Lower lobe of right lung (tissue), 2 donors: ENCODE data around the gene EIPR1. TPM values are rescaled to one million over a fixed set of nuclear protein-coding genes. Genes with fewer than 3 reads are reported as not detected.

ENCODE experiments used
- ATAC-seq, 2 donors: fragments of 200-7000 bp; cut with Tn5 transposase; one replicate each; pipeline ENCODE4 v1.9.1; 2020 to 2022; ENCODE audit warnings: mild to moderate bottlenecking in 2 of 2, moderate library complexity in 2 of 2
- DNase-seq: peaks from one replicate; pipeline ENCODE4 v3.0.0-alpha.2; 2020
- H3K27ac ChIP-seq: fragments of 200-600 bp; one replicate; pipeline ENCODE4 v1.8.0; 2022
- H3K27me3 ChIP-seq: fragments of 200-600 bp; one replicate; pipeline ENCODE4 v1.8.0; 2022; ENCODE audit warnings: low read depth
- H3K36me3 ChIP-seq: fragments of 200-600 bp; one replicate; pipeline ENCODE4 v1.8.0; 2022; ENCODE audit warnings: mild to moderate bottlenecking
- H3K4me1 ChIP-seq: fragments of 200-600 bp; one replicate; pipeline ENCODE4 v1.8.0; 2022
- H3K4me3 ChIP-seq: fragments of 200-600 bp; one replicate; pipeline ENCODE4 v1.8.0; 2022; ENCODE audit warnings: mild to moderate bottlenecking
- H3K9me3 ChIP-seq: fragments of 200-600 bp; one replicate; pipeline ENCODE4 v1.8.0; 2022
- CTCF ChIP-seq: fragments of 200-600 bp; IDR thresholded peaks from one replicate; pipeline ENCODE4 v1.8.0; 2022; ENCODE audit warnings: antibody characterized with exemption, mild to moderate bottlenecking
- intact Hi-C: fragments of 100-400 bp; cut with DNase I; formaldehyde crosslinking; loops from one replicate; pipeline ENCODE4 v1.11.0; 2022
- total RNA-seq: library from RNA; stranded (reverse); fragmentation: NEBNext Ultra II Directional; extraction: Animal tissue kit (Norgen Biotek cat#: 25700); gene quantifications from one replicate; pipeline ENCODE4 v1.2.1, GENCODE V29; 2021
- donor health status: DM: no; HTN: yes; CAD: no; lungs with severe emphysema.

The EIPR1 gene
- total RNA-seq, 1 donor from 2014 or later, result 14.9 TPM

GRCh38 chr2:3219536-3219935, 158.1 kb downstream of the EIPR1 start:
- no peaks in the 10 kb centered on the region for H3K36me3 ChIP-seq
- TF ChIP-seq CTCF, result no peak
- no peaks in the 10 kb centered on the region for H3K4me1 ChIP-seq
- H3K9me3 ChIP-seq, result no peaks in the 10 kb centered on the region
- no peaks in the 10 kb centered on the region for H3K27me3 ChIP-seq
- no peak overlapping the region for H3K27ac ChIP-seq
- ATAC-seq (no peak), DNase-seq (no peak)
- intact Hi-C loops, result no loop called here
- H3K4me3 ChIP-seq, result no peak overlapping the region

- H3K27ac ChIP-seq, result no peak overlapping the region
- H3K27me3 ChIP-seq, result no peaks in the 10 kb centered on the region
- H3K4me3 ChIP-seq, result no peak overlapping the region
- TF ChIP-seq CTCF, result no peak
- no peaks in the 10 kb centered on the region for H3K4me1 ChIP-seq
- DNase-seq (no peak), ATAC-seq (no peak)
- no peaks in the 10 kb centered on the region for H3K9me3 ChIP-seq
- intact Hi-C loops, result no loop called here
- no peaks in the 10 kb centered on the region for H3K36me3 ChIP-seq
Measured at GRCh38 chr2:3217646-3218045, 160.0 kb downstream of the EIPR1 start.

GRCh38 chr2:3216841-3217495, 160.7 kb downstream of the EIPR1 start:
- no peaks in the 10 kb centered on the region for H3K9me3 ChIP-seq
- H3K4me1 ChIP-seq, result no peaks in the 10 kb centered on the region
- no peaks in the 10 kb centered on the region for H3K27me3 ChIP-seq
- no peak for DNase-seq
- no peak for TF ChIP-seq CTCF
- peaks cover 2% of the 10 kb centered on the region for H3K36me3 ChIP-seq
- no peak overlapping the region for H3K27ac ChIP-seq
- no peak for ATAC-seq
- H3K4me3 ChIP-seq, result no peak overlapping the region
- intact Hi-C loops, result no loop called here

- no peak for TF ChIP-seq CTCF
- Histone ChIP-seq H3K9me3 (no peaks in the 10 kb centered on the region), H3K27ac (no peak overlapping the region), H3K4me3 (no peak overlapping the region), H3K27me3 (no peaks in the 10 kb centered on the region), H3K36me3 (peaks cover 7% of the 10 kb centered on the region), H3K4me1 (no peaks in the 10 kb centered on the region)
- DNase-seq, result no peak
- ATAC-seq, result no peak
- intact Hi-C loops, result no loop called here
Measured at GRCh38 chr2:3214806-3215404, 162.7 kb downstream of the EIPR1 start.

GRCh38 chr2:3214065-3214464, 163.6 kb downstream of the EIPR1 start:
- DNase-seq, result no peak
- no peak for TF ChIP-seq CTCF
- no peaks in the 10 kb centered on the region for H3K4me1 ChIP-seq
- ATAC-seq, result no peak
- intact Hi-C loops, result no loop called here
- H3K4me3 ChIP-seq, result no peak overlapping the region
- H3K27me3 ChIP-seq, result no peaks in the 10 kb centered on the region
- no peaks in the 10 kb centered on the region for H3K9me3 ChIP-seq
- no peak overlapping the region for H3K27ac ChIP-seq
- H3K36me3 ChIP-seq, result peaks cover 7% of the 10 kb centered on the region
